GM12878 (cell line): ENCODE results near the gene LTBP2. TPM values are rescaled to one million over a fixed set of nuclear protein-coding genes. Genes with fewer than 3 reads are reported as not detected.

Experiments used
- ATAC-seq: fragments of 200-7000 bp; cut with Tn5 transposase; 3 replicates; pipeline ENCODE4 v1.9.1; 2020; ENCODE audit warnings: mild to moderate bottlenecking, moderate library complexity
- BruUV-seq: library from RNA; stranded (reverse); fragments of 400-500 nt; replicated peaks from 2 replicates; lab custom pipeline; 2021; lab: Mats Ljungman, UMichigan
- CTCF ChIA-PET: fragments of 300-600 bp; sonication (Branson Sonifier 250); formaldehyde crosslinking; extraction: SDS; loops from one replicate; lab custom pipeline; 2021; ENCODE audit warnings: inconsistent platforms; lab: Yijun Ruan, JAX
- POLR2A ChIA-PET: fragments of 350-600 bp; formaldehyde crosslinking; extraction: SDS; loops from one replicate; lab custom pipeline; 2021; ENCODE audit warnings: inconsistent platforms; lab: Charles Lee
- RAD21 ChIA-PET: fragments of 300-600 bp; sonication (Branson Sonifier 250); formaldehyde crosslinking; loops from one replicate; lab custom pipeline; 2023; ENCODE audit warnings: antibody characterized with exemption; ENCODE audit not compliant: unreplicated experiment; lab: Charles Lee
- SMC1A ChIA-PET: fragments of 300-600 bp; sonication (Branson Sonifier 250); formaldehyde crosslinking; loops from one replicate; lab custom pipeline; 2023; ENCODE audit not compliant: unreplicated experiment, uncharacterized antibody; lab: Charles Lee
- DNase-seq: peaks from one replicate; pipeline ENCODE4 v3.0.0-alpha.2; 2011; ENCODE audit warnings: low read depth, low spot score
- FAIRE-seq: peaks from 3 replicates; lab custom pipeline; 2011; peaks lifted over from hg19 to GRCh38; lab: Jason Lieb, UNC
- H2AFZ ChIP-seq: 2 replicates; pipeline ENCODE4 v1.6.0; 2011; ENCODE audit warnings: low read depth, low read length, control low read depth; ENCODE audit not compliant: control insufficient read depth
- H3K27ac ChIP-seq: 2 replicates; pipeline ENCODE4 v1.5.1; 2011; ENCODE audit warnings: control low read depth; ENCODE audit not compliant: control insufficient read depth, insufficient read depth
- H3K27me3 ChIP-seq, 2 experiments: replicated peaks in 1 of 2; 2 replicates each; pipeline versions ENCODE4 v1.6.0 to v1.6.1; 2011; ENCODE audit warnings: low read length in 1 of 2; ENCODE audit not compliant: control insufficient read depth in 2 of 2, insufficient read depth in 2 of 2
- H3K36me3 ChIP-seq, 2 experiments: 2 replicates each; pipeline ENCODE4 v1.5.1; 2011; ENCODE audit warnings: low read length in 1 of 2; ENCODE audit not compliant: control insufficient read depth in 2 of 2, insufficient read depth in 2 of 2
- H3K4me1 ChIP-seq: 2 replicates; pipeline ENCODE4 v1.6.1; 2011; ENCODE audit warnings: mild to moderate bottlenecking, low read length, moderate library complexity, mixed read lengths; ENCODE audit not compliant: control insufficient read depth, insufficient read depth
- H3K4me2 ChIP-seq: 2 replicates; pipeline ENCODE4 v1.6.0; 2011; ENCODE audit warnings: control low read depth; ENCODE audit not compliant: control insufficient read depth, insufficient read depth
- H3K4me3 ChIP-seq: fragments of 200-600 bp; sonication (generic); 2 replicates; pipeline ENCODE4 v1.5.1; 2016
- H3K79me2 ChIP-seq: 2 replicates; pipeline ENCODE4 v1.6.0; 2011; ENCODE audit warnings: low read length; ENCODE audit not compliant: control insufficient read depth, insufficient read depth
- H3K9ac ChIP-seq: 2 replicates; pipeline ENCODE4 v1.8.0; 2011; ENCODE audit warnings: low read length, control low read depth, mixed read lengths; ENCODE audit not compliant: control insufficient read depth, insufficient read depth
- H3K9me3 ChIP-seq: replicated peaks from 3 replicates; pipeline ENCODE4 v1.5.1; 2011; ENCODE audit warnings: mild to moderate bottlenecking, low read length; ENCODE audit not compliant: control insufficient read depth, insufficient read depth
- H4K20me1 ChIP-seq: 2 replicates; pipeline ENCODE4 v1.6.0; 2011; ENCODE audit not compliant: control insufficient read depth, insufficient read depth
- ESRRA ChIP-seq: IDR thresholded peaks from 2 replicates; pipeline ENCODE4 v1.6.1; 2012; ENCODE audit warnings: mild to moderate bottlenecking, low read length, improper control_type of control experiment
- KAT2A ChIP-seq: conservative IDR thresholded peaks from 2 replicates; pipeline ENCODE4 v1.6.1; 2011; ENCODE audit warnings: low read depth, low read length; ENCODE audit not compliant: control insufficient read depth
- MTA2 ChIP-seq: fragments of 450-650 bp; IDR thresholded peaks from 2 replicates; pipeline ENCODE4 v1.6.1; 2016; ENCODE audit warnings: low read depth, mild to moderate bottlenecking, moderate library complexity
- MTA3 ChIP-seq: IDR thresholded peaks from 2 replicates; pipeline ENCODE4 v1.6.1; 2012; ENCODE audit warnings: low read length, inconsistent platforms, borderline replicate concordance
- POLR2AphosphoS5 ChIP-seq: IDR thresholded peaks from 2 replicates; pipeline ENCODE4 v1.6.1; 2011; ENCODE audit warnings: mild to moderate bottlenecking, low read length, inconsistent platforms
- POU2F2 ChIP-seq: IDR thresholded peaks from 3 replicates; pipeline ENCODE4 v1.6.1; 2011; ENCODE audit warnings: low read depth, mild to moderate bottlenecking, low read length, borderline replicate concordance
- SMARCA5 ChIP-seq: fragments of 450-650 bp; IDR thresholded peaks from 2 replicates; pipeline ENCODE4 v1.6.1; 2017; ENCODE audit warnings: mild to moderate bottlenecking
- SRF ChIP-seq, 2 experiments: IDR thresholded peaks; 2 replicates each; pipeline ENCODE4 v1.6.1; 2011; ENCODE audit warnings: low read depth in 2 of 2, low read length in 2 of 2, mild to moderate bottlenecking in 1 of 2, moderate library complexity in 1 of 2
- WRNIP1 ChIP-seq: IDR thresholded peaks from 2 replicates; pipeline ENCODE4 v1.6.1; 2011; ENCODE audit warnings: low read depth, low read length, improper control_type of control experiment, borderline replicate concordance
- ZNF24 ChIP-seq: fragments of 450-650 bp; IDR thresholded peaks from 2 replicates; pipeline ENCODE4 v1.6.1; 2017; ENCODE audit warnings: antibody characterized with exemption, mild to moderate bottlenecking
- WGBS: methylation state at CpG from one replicate; pipeline ENCODE4 v1.1.6; 2016; ENCODE audit warnings: low lambda C conversion rate; ENCODE audit not compliant: insufficient replicate concordance, insufficient coverage; ENCODE audit errors: missing lambda C conversion rate; 5-methylcytosine and 5-hydroxymethylcytosine counted together
- in situ Hi-C: fragments of 300-500 bp; cut with MboI; formaldehyde crosslinking; loops from 9 replicates; pipeline ENCODE4 v1.14.3; 2018; ENCODE audit warnings: mixed read lengths
- intact Hi-C: fragments of 100-400 bp; cut with micrococcal nuclease; formaldehyde crosslinking; loops from one replicate; pipeline ENCODE4 v1.14.2; 2022; ENCODE audit not compliant: unreplicated experiment
- polyA plus RNA-seq, 11 experiments: library from polyadenylated mRNA; depleted of rRNA in 4 of 11; unstranded in 6 of 11; stranded (reverse) in 5 of 11; fragments of >200 nt; fragmentation: Nextera tagmentation in 4 of 11; fragmentation: Illumina TruSeq in 1 of 11; extraction: Ambion mirVana in 4 of 11; extraction: Trizol in 1 of 11; gene quantifications; 1 replicate in 1 of 11; 2 replicates in 10 of 11; pipeline versions ENCODE4 v1.2.1 to v1.2.3, GENCODE V29; 2011 to 2016; ENCODE audit warnings: inconsistent platforms in 2 of 11, missing spikeins in 2 of 11, low read depth in 1 of 11
- total RNA-seq, 4 experiments: library from RNA; depleted of rRNA in 3 of 4; stranded (reverse); fragments of >200 nt in 3 of 4; fragmentation: Illumina TruSeq in 1 of 4; extraction: Trizol in 1 of 4; gene quantifications; 2 replicates each; pipeline versions ENCODE4 v1.2.1 to v1.2.3, GENCODE V29; 2013 to 2021
- TF ChIP-seq, protein P1 (sequence below): IDR thresholded peaks from 2 replicates; pipeline ENCODE4 v1.6.1; 2011; ENCODE audit warnings: borderline replicate concordance, low read depth, mild to moderate bottlenecking, moderate library complexity, low read length; ENCODE audit not compliant: insufficient read depth, poor library complexity, severe bottlenecking

LTBP2 gene
- total and polyA plus RNA-seq, 10 of the 15 experiments (the other 5 are each of a cell fraction or from before 2014, with no cell fraction given) = 0.03 to 0.23 (median 0.06) TPM; not detected in 1

DNA sequence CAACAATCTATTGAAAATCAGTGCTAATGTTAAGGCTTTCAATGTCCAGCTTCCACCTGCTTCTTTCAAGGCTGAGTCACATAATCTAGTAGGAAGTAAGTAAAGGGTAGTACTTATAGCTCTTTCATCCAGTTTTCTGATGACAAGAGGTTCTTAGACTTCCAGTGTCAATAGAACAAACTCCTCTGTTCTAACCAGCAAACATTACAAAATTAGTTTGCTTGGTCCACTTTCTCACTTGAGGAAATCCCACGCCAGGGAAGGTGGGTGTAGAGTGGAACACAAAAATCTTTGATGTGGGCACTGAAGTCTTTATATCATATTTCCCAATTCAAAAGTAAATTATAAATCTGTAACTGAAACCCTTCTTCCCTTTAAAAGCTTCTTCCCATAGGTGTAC lies 121.6 kb downstream of the LTBP2 start:
- Histone ChIP-seq H3K27me3 (no peaks in the 10 kb centered on the region), H2AFZ (no peak overlapping the region), H3K36me3 (no peaks in the 10 kb centered on the region), H3K4me3 (no peak overlapping the region), H3K4me1 (peaks cover 7% of the 10 kb centered on the region), H3K4me2 (no peak overlapping the region), H3K79me2 (peaks cover 11% of the 10 kb centered on the region), H3K9me3 (no peaks in the 10 kb centered on the region), H4K20me1 (no peaks in the 10 kb centered on the region), H3K9ac (no peak overlapping the region), H3K27ac (no peak overlapping the region)
- DNase-seq = no peak
- ChIA-PET SMC1A (interaction anchor here (0.8 to 2.7 kb wide), 9 partner anchors 9 to 126 kb away, joined by 3 to 13 read pairs (median 5); no protein-coding TSS in a partner anchor), CTCF (interaction anchor here (0.9 to 2.0 kb wide), 8 partner anchors 9 to 127 kb away, joined by 3 to 14 read pairs (median 4); no protein-coding TSS in a partner anchor), POLR2A (no interaction called here), RAD21 (interaction anchor here (1.2 kb wide), 1 partner anchor 89 kb away, joined by 3 read pairs; no protein-coding TSS in a partner anchor)
- no peak for FAIRE-seq
- TF ChIP-seq KAT2A (no peak), POLR2AphosphoS5 (no peak), ESRRA (no peak), MTA2 (no peak), MTA3 (no peak), SRF (IDR thresholded peaks at IDR 0.05; ENCODE audit: low read depth in 2 of 2, low read length in 2 of 2) (no peak), WRNIP1 (no peak), ZNF24 (no peak), SMARCA5 (no peak), POU2F2 (no peak)
- TF ChIP-seq, protein P1, sequence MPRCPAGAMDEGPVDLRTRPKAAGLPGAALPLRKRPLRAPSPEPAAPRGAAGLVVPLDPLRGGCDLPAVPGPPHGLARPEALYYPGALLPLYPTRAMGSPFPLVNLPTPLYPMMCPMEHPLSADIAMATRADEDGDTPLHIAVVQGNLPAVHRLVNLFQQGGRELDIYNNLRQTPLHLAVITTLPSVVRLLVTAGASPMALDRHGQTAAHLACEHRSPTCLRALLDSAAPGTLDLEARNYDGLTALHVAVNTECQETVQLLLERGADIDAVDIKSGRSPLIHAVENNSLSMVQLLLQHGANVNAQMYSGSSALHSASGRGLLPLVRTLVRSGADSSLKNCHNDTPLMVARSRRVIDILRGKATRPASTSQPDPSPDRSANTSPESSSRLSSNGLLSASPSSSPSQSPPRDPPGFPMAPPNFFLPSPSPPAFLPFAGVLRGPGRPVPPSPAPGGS = no peak
- ATAC-seq = no peak
- WGBS = 93% methylated on average over 1 of the region's 1 CpG
- intact Hi-C loops = no loop called here
- in situ Hi-C loops = no loop called here
- no TSS peak for BruUV-seq
